Astrocyte (in vitro differentiated cells and primary cell): ENCODE measurements around the gene OOEP. TPM values are rescaled to one million over a fixed set of nuclear protein-coding genes. Genes with fewer than 3 reads are reported as not detected.

ENCODE experiments used
- DNase-seq: peaks from one replicate; pipeline ENCODE4 v3.0.0-alpha.2; 2010; ENCODE audit warnings: low read depth
- FAIRE-seq: peaks from 2 replicates; lab custom pipeline; 2011; peaks lifted over from hg19 to GRCh38; lab: Jason Lieb, UNC
- H2AFZ ChIP-seq: 2 replicates; pipeline ENCODE4 v1.6.0; 2012; ENCODE audit warnings: low read depth, low read length, inconsistent platforms
- H3K27ac ChIP-seq: 2 replicates; pipeline ENCODE4 v1.5.1; 2011; ENCODE audit warnings: low read depth, low read length, inconsistent platforms
- H3K27me3 ChIP-seq: 2 replicates; pipeline ENCODE4 v1.6.0; 2011; ENCODE audit warnings: low read length, inconsistent platforms; ENCODE audit not compliant: insufficient read depth
- H3K36me3 ChIP-seq: 2 replicates; pipeline ENCODE4 v1.5.1; 2011; ENCODE audit warnings: low read length, inconsistent platforms; ENCODE audit not compliant: insufficient read depth
- H3K4me1 ChIP-seq: 2 replicates; pipeline ENCODE4 v1.5.1; 2011; ENCODE audit warnings: low read length, inconsistent platforms; ENCODE audit not compliant: insufficient read depth
- H3K4me2 ChIP-seq: 2 replicates; pipeline ENCODE4 v1.6.0; 2012; ENCODE audit warnings: low read length, inconsistent platforms
- H3K4me3 ChIP-seq: 2 replicates; pipeline ENCODE4 v1.5.1; 2011; ENCODE audit warnings: low read depth, mild to moderate bottlenecking, low read length, inconsistent platforms; ENCODE audit not compliant: insufficient read depth
- H3K79me2 ChIP-seq: 2 replicates; pipeline ENCODE4 v1.6.0; 2012; ENCODE audit warnings: mild to moderate bottlenecking, low read length, inconsistent platforms; ENCODE audit not compliant: insufficient read depth
- H3K9ac ChIP-seq: 2 replicates; pipeline ENCODE4 v1.6.0; 2012; ENCODE audit warnings: mild to moderate bottlenecking, low read length, inconsistent platforms
- H3K9me3 ChIP-seq: 2 replicates; pipeline ENCODE4 v1.5.1; 2012; ENCODE audit warnings: low read depth, mild to moderate bottlenecking, low read length, inconsistent platforms; ENCODE audit not compliant: insufficient read depth
- H4K20me1 ChIP-seq: 2 replicates; pipeline ENCODE4 v1.6.0; 2012; ENCODE audit warnings: low read length, inconsistent platforms; ENCODE audit not compliant: insufficient read depth
- H3K27ac Mint-ChIP-seq: one replicate; pipeline ENCODE4 v1.8.0; 2021; ENCODE audit warnings: mild to moderate bottlenecking, mixed read lengths; ENCODE audit not compliant: unreplicated experiment
- H3K27me3 Mint-ChIP-seq: one replicate; pipeline ENCODE4 v1.8.0; 2021; ENCODE audit warnings: low read depth, mixed read lengths; ENCODE audit not compliant: unreplicated experiment
- H3K36me3 Mint-ChIP-seq: one replicate; pipeline ENCODE4 v1.8.0; 2021; ENCODE audit warnings: low read depth, mixed read lengths; ENCODE audit not compliant: unreplicated experiment
- H3K4me1 Mint-ChIP-seq: one replicate; pipeline ENCODE4 v1.8.0; 2021; ENCODE audit warnings: low read depth, mixed read lengths; ENCODE audit not compliant: unreplicated experiment
- H3K4me3 Mint-ChIP-seq: one replicate; pipeline ENCODE4 v1.8.0; 2021; ENCODE audit warnings: mild to moderate bottlenecking, moderate library complexity, mixed read lengths; ENCODE audit not compliant: unreplicated experiment
- H3K9me3 Mint-ChIP-seq: one replicate; pipeline ENCODE4 v1.8.0; 2021; ENCODE audit warnings: mild to moderate bottlenecking, mixed read lengths; ENCODE audit not compliant: unreplicated experiment
- EZH2 ChIP-seq: IDR thresholded peaks from 2 replicates; pipeline ENCODE4 v1.6.1; 2012; ENCODE audit warnings: mild to moderate bottlenecking, low read length, inconsistent platforms; ENCODE audit not compliant: insufficient read depth
- total RNA-seq: library from RNA; stranded (reverse); gene quantifications from 2 replicates; pipeline ENCODE4 v1.2.1, GENCODE V29; 2021
- TF ChIP-seq, protein P1 (sequence below): IDR thresholded peaks from 2 replicates; pipeline ENCODE4 v1.5.1; 2011; ENCODE audit warnings: low read depth, mild to moderate bottlenecking, inconsistent platforms, low read length, moderate library complexity; ENCODE audit not compliant: insufficient read depth

The OOEP gene
- total RNA-seq, 1 donor from 2014 or later, result not detected

- no peaks in the 10 kb centered on the region for H3K4me1 Mint-ChIP-seq
- TF ChIP-seq, protein P1, sequence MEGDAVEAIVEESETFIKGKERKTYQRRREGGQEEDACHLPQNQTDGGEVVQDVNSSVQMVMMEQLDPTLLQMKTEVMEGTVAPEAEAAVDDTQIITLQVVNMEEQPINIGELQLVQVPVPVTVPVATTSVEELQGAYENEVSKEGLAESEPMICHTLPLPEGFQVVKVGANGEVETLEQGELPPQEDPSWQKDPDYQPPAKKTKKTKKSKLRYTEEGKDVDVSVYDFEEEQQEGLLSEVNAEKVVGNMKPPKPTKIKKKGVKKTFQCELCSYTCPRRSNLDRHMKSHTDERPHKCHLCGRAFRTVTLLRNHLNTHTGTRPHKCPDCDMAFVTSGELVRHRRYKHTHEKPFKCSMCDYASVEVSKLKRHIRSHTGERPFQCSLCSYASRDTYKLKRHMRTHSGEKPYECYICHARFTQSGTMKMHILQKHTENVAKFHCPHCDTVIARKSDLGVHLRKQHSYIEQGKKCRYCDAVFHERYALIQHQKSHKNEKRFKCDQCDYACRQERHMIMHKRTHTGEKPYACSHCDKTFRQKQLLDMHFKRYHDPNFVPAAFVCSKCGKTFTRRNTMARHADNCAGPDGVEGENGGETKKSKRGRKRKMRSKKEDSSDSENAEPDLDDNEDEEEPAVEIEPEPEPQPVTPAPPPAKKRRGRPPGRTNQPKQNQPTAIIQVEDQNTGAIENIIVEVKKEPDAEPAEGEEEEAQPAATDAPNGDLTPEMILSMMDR, result no peak
- no peak for TF ChIP-seq EZH2
Observed at GRCh38 chr6:73353636-73354593, 15.8 kb downstream of the OOEP start, which contains the start of gene DPPA5. Gene DPPA5 (minus strand): TSS chr6:73354276. CDS start chr6:73354225, 51 bp downstream.

DNA sequence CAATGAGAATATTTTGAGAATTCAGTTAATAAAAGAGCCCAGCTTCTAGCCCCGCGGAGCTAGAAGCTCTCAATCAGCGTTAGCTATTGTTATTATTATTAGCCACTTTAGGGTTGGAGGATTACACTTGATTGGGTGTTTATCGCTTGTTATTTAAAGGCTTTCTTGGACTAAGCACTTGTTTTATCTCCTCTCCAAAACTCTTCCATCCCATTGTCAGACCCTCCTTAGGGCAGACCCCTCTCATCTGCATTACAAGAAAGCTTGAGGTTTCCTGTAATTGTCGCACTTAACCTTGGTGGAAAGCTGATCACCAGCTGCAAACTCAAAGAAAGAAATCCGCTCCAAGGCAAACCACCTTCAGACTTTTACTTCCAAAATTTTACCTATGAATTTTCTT is 20.4 kb downstream of the OOEP start:
- TF ChIP-seq, protein P1, result no peak
- no peak for TF ChIP-seq EZH2
- Histone ChIP-seq H2AFZ (no peak overlapping the region), H3K27me3 (peaks cover 23% of the 10 kb centered on the region), H3K4me2 (no peak overlapping the region), H3K9me3 (no peaks in the 10 kb centered on the region), H3K36me3 (no peaks in the 10 kb centered on the region), H3K4me3 (no peak overlapping the region), H3K79me2 (no peaks in the 10 kb centered on the region), H3K27ac (no peak overlapping the region), H3K4me1 (no peaks in the 10 kb centered on the region), H3K9ac (no peak overlapping the region), H4K20me1 (no peaks in the 10 kb centered on the region)
- Mint-ChIP-seq H3K36me3 (no peaks in the 10 kb centered on the region), H3K4me3 (no peak overlapping the region), H3K4me1 (no peaks in the 10 kb centered on the region), H3K27ac (no peak overlapping the region), H3K27me3 (peaks cover 2% of the 10 kb centered on the region), H3K9me3 (no peaks in the 10 kb centered on the region)
- FAIRE-seq (no peak), DNase-seq (no peak)

More at GRCh38 chr6:73353636-73354593, 15.8 kb downstream of the OOEP start, which contains the start of gene DPPA5:
- H4K20me1 ChIP-seq, result no peaks in the 10 kb centered on the region
- DNase-seq (no peak), FAIRE-seq (no peak)
- H3K4me2 ChIP-seq, result no peak within 1 kb of the TSS
- no peaks in the 10 kb centered on the region for H3K36me3 ChIP-seq
- no peaks in the 10 kb centered on the region for H3K4me1 ChIP-seq
- Mint-ChIP-seq H3K27ac (no peak within 1 kb of the TSS), H3K9me3 (no peaks in the 10 kb centered on the region), H3K4me3 (no peak within 1 kb of the TSS), H3K27me3 (peaks cover 2% of the 10 kb centered on the region), H3K36me3 (no peaks in the 10 kb centered on the region)
- no peaks in the 10 kb centered on the region for H3K9me3 ChIP-seq
- peaks cover 13% of the 10 kb centered on the region for H3K27me3 ChIP-seq
- H3K4me3 ChIP-seq, result no peak within 1 kb of the TSS
- no peak within 1 kb of the TSS for H3K27ac ChIP-seq
- no peak within 1 kb of the TSS for H3K9ac ChIP-seq
- H3K79me2 ChIP-seq, result no peaks in the 10 kb centered on the region
- no peak within 1 kb of the TSS for H2AFZ ChIP-seq
